Nephron (organoid): ENCODE results near the gene FAM227B.

Experiments used
- H3K27ac Mint-ChIP-seq, 3 experiments: 2 replicates each; pipeline ENCODE4 v1.8.0; 2020; ENCODE audit warnings: mixed read lengths in 3 of 3, mild to moderate bottlenecking in 2 of 3, moderate library complexity in 1 of 3
- H3K27me3 Mint-ChIP-seq: 2 replicates; pipeline ENCODE4 v1.8.0; 2021; ENCODE audit warnings: low read depth, mild to moderate bottlenecking, moderate library complexity, mixed read lengths
- H3K36me3 Mint-ChIP-seq: 2 replicates; pipeline ENCODE4 v1.8.0; 2020; ENCODE audit warnings: low read depth, mixed read lengths
- H3K4me1 Mint-ChIP-seq: 2 replicates; pipeline ENCODE4 v1.8.0; 2020; ENCODE audit warnings: mixed read lengths
- H3K4me3 Mint-ChIP-seq, 3 experiments: 2 replicates each; pipeline ENCODE4 v1.8.0; 2020; ENCODE audit warnings: mild to moderate bottlenecking in 3 of 3, mixed read lengths in 3 of 3, moderate library complexity in 2 of 3
- H3K9me3 Mint-ChIP-seq: 2 replicates; pipeline ENCODE4 v1.8.0; 2020; ENCODE audit warnings: mixed read lengths
- TF ChIP-seq, protein P1 (sequence below), 3 experiments: fragments of 200-600 bp; sonication (generic); IDR thresholded peaks; one replicate each; pipeline ENCODE4 v1.5.0; 2021; ENCODE audit warnings: antibody characterized with exemption in 3 of 3; ENCODE audit not compliant: unreplicated experiment in 3 of 3

Gene FAM227B

DNA sequence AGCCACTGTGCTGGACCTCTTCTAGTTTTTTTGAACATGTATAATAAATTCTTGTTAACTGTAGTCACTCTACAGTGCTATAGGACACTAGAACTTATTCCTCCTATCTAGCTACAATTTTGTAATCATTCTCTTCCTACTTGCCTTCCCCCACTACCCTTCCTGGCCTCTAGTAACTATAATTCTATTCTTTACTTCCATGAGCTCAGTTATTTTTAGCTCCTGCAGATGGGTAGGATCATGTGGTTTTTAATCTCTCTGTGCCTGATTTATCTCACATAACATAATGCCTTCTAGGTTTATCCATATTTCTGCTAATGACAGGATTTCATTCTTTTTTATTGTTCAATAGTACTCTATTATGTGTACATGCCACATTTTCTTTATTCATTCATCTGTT lies 310.7 kb downstream of the FAM227B start:
- TF ChIP-seq, protein P1, sequence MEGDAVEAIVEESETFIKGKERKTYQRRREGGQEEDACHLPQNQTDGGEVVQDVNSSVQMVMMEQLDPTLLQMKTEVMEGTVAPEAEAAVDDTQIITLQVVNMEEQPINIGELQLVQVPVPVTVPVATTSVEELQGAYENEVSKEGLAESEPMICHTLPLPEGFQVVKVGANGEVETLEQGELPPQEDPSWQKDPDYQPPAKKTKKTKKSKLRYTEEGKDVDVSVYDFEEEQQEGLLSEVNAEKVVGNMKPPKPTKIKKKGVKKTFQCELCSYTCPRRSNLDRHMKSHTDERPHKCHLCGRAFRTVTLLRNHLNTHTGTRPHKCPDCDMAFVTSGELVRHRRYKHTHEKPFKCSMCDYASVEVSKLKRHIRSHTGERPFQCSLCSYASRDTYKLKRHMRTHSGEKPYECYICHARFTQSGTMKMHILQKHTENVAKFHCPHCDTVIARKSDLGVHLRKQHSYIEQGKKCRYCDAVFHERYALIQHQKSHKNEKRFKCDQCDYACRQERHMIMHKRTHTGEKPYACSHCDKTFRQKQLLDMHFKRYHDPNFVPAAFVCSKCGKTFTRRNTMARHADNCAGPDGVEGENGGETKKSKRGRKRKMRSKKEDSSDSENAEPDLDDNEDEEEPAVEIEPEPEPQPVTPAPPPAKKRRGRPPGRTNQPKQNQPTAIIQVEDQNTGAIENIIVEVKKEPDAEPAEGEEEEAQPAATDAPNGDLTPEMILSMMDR (IDR thresholded peaks at IDR 0.05; ENCODE audit: unreplicated experiment in 3 of 3) = no peak
- H3K9me3 Mint-ChIP-seq = peaks cover 3% of the 10 kb centered on the region
- H3K4me1 Mint-ChIP-seq = peaks cover 36% of the 10 kb centered on the region
- H3K36me3 Mint-ChIP-seq = peaks cover 44% of the 10 kb centered on the region
- H3K27me3 Mint-ChIP-seq = no peaks in the 10 kb centered on the region
- H3K4me3 Mint-ChIP-seq = peak overlapping the region in 1 of 3 experiments; percentile 7
- peak overlapping the region in 1 of 3 experiments; percentile 2 for H3K27ac Mint-ChIP-seq

DNA sequence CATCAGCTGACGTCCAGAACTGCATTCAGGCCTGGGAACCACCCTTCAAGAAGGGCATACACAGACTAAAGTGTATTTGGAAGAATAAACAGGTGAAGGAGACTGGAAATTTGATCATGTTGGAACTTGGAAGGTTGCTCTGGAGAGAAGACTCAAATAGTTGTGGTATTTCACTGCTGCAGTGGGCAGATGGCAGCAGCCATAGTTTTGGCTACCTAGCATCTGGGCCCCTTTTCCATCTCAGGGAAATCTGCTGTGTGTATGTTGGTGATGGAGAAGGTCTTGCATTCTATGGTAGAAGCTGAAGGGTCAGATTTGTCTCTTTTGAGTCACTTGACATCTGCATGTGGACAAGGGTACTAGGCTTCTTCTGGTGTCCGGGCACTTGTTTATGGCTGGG lies 311.9 kb downstream of the FAM227B start:
- Mint-ChIP-seq H3K36me3 (peaks cover 55% of the 10 kb centered on the region), H3K4me1 (peaks cover 26% of the 10 kb centered on the region), H3K27me3 (no peaks in the 10 kb centered on the region), H3K9me3 (peaks cover 3% of the 10 kb centered on the region), H3K27ac (no peak overlapping the region), H3K4me3 (no peak overlapping the region)
- TF ChIP-seq, protein P1 (IDR thresholded peaks at IDR 0.05; ENCODE audit: unreplicated experiment in 3 of 3) = no peak

DNA sequence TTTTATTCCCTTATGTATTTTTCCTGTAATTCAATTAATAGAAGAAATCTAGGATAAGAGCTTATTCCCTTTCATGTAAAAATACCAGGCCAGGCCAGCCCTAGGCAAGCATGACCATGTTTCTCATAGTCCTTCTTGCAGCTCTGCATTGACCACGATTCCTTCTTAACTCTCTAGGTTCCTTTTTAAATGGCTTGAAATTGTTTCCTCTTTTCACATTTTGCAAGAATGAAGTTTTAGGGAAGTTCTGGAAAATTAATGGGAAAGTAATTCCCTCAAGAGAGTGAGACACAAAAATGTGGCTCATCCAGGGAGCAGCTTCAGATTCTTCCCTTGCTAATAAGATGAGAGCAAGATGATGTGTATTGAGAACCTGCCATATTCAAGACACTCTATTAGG lies 314.1 kb downstream of the FAM227B start:
- Mint-ChIP-seq H3K27ac (no peak overlapping the region), H3K4me1 (peaks cover 25% of the 10 kb centered on the region), H3K36me3 (peaks cover 55% of the 10 kb centered on the region), H3K9me3 (peaks cover 3% of the 10 kb centered on the region), H3K27me3 (no peaks in the 10 kb centered on the region), H3K4me3 (no peak overlapping the region)
- TF ChIP-seq, protein P1 (IDR thresholded peaks at IDR 0.05; ENCODE audit: unreplicated experiment in 3 of 3) = no peak

DNA sequence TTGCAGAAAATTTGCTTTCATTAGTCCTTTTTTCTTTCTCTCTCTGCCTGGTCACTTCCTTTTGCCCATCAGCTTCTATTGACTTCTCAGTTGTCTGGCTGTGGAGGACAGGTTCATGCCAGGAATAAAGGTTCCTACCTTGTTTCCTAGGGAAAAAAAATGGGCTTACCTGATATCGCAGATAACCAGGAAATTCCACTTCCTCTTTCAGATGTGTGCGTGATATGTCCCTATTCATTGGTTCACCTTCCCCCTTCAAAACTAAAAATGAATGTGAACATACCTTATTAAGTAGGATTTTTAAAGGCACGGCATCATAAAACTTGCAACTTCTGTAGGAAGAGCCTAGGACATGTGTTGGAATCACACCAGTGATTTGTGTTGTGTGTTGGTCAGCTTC lies 317.6 kb downstream of the FAM227B start:
- no peaks in the 10 kb centered on the region for H3K27me3 Mint-ChIP-seq
- H3K36me3 Mint-ChIP-seq = peaks cover 57% of the 10 kb centered on the region

DNA sequence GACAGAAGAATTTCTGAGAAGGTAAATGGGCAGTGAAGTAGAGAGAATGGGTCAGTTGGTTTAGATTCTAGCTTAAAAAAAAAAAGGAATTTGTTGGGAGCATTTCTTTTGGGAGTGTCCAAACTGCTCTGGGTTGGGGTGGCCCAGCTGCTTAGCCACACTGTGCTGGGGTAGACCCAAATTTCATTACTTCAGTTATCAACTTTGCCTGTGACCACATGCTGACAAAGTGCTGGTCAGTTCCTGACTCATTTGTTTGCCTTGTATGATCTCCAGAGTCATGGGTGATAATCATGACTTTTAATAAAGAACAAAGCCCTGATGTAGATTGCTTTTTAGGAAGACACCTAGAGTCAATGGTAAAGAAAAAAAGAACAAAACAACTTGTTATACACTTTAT lies 319.1 kb downstream of the FAM227B start:
- Mint-ChIP-seq H3K27me3 (no peaks in the 10 kb centered on the region), H3K27ac (no peak overlapping the region), H3K36me3 (peaks cover 71% of the 10 kb centered on the region), H3K9me3 (peaks cover 15% of the 10 kb centered on the region), H3K4me1 (no peaks in the 10 kb centered on the region), H3K4me3 (no peak overlapping the region)
- TF ChIP-seq, protein P1 (IDR thresholded peaks at IDR 0.05; ENCODE audit: unreplicated experiment in 3 of 3) = no peak

More for the DNA sequence above, 317.6 kb downstream of the FAM227B start:
- Mint-ChIP-seq H3K9me3 (peaks cover 10% of the 10 kb centered on the region), H3K4me3 (no peak overlapping the region), H3K4me1 (peaks cover 5% of the 10 kb centered on the region), H3K27ac (no peak overlapping the region)
- TF ChIP-seq, protein P1 (IDR thresholded peaks at IDR 0.05; ENCODE audit: unreplicated experiment in 3 of 3) = no peak

DNA sequence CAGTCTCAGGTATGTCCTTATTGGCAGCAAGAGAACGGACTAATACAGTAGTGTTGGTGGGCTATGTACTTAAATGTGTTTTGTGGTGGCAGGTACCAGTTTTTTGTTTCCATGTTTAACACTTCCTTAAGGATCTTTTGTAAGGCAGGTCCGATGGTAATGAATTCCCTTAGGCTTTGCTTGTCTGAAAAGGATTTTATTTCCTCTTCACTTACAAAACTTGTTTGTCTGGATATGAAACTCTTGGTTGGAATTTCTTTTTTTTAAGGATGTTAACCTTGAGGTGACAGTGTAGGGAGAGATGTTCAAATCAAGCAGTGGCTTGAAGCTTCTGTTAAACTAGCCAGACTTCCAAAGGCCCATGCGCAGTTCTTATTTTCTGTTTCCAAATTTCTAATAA lies 319.8 kb downstream of the FAM227B start:
- TF ChIP-seq, protein P1 (IDR thresholded peaks at IDR 0.05; ENCODE audit: unreplicated experiment in 3 of 3) = no peak
- Mint-ChIP-seq H3K36me3 (peaks cover 73% of the 10 kb centered on the region), H3K27me3 (no peaks in the 10 kb centered on the region), H3K4me1 (no peaks in the 10 kb centered on the region), H3K27ac (no peak overlapping the region), H3K9me3 (peaks cover 15% of the 10 kb centered on the region), H3K4me3 (no peak overlapping the region)
